Trophoblast cell (in vitro differentiated cells and primary cell): Measurements from ENCODE around the gene TH.

ENCODE experiments used
- DNase-seq, 2 donors: peaks; one replicate each; pipeline ENCODE4 v3.0.0-alpha.2; 2016
- H2AFZ ChIP-seq: 2 replicates; pipeline ENCODE4 v1.6.1; 2013; ENCODE audit warnings: low read length, moderate library complexity, mild to moderate bottlenecking; ENCODE audit not compliant: insufficient read depth, poor library complexity
- H2AK5ac ChIP-seq: 2 replicates; pipeline ENCODE4 v1.6.1; 2013; ENCODE audit warnings: mild to moderate bottlenecking, low read length
- H2BK120ac ChIP-seq: 2 replicates; pipeline ENCODE4 v1.6.1; 2013; ENCODE audit warnings: low read length, mild to moderate bottlenecking, moderate library complexity; ENCODE audit not compliant: insufficient read depth, poor library complexity
- H2BK12ac ChIP-seq: 2 replicates; pipeline ENCODE4 v1.6.1; 2013; ENCODE audit warnings: mild to moderate bottlenecking, low read length, moderate library complexity
- H2BK5ac ChIP-seq: 2 replicates; pipeline ENCODE4 v1.6.1; 2013; ENCODE audit warnings: low read length, low read depth, moderate library complexity, mild to moderate bottlenecking; ENCODE audit not compliant: poor library complexity
- H3K14ac ChIP-seq: 2 replicates; pipeline ENCODE4 v1.6.1; 2013; ENCODE audit warnings: mild to moderate bottlenecking, low read length
- H3K18ac ChIP-seq: 2 replicates; pipeline ENCODE4 v1.6.1; 2013; ENCODE audit warnings: mild to moderate bottlenecking, low read length
- H3K23ac ChIP-seq: 2 replicates; pipeline ENCODE4 v1.6.1; 2013; ENCODE audit warnings: low read length
- H3K27ac ChIP-seq: 2 replicates; pipeline ENCODE4 v1.5.1; 2013; ENCODE audit warnings: low read depth, mild to moderate bottlenecking, inconsistent platforms, low read length, moderate library complexity
- H3K27me3 ChIP-seq: 2 replicates; pipeline ENCODE4 v1.6.1; 2013; ENCODE audit warnings: inconsistent platforms, mild to moderate bottlenecking, low read length, moderate library complexity; ENCODE audit not compliant: insufficient read depth
- H3K36me3 ChIP-seq, 2 experiments: 1 replicate in 1 of 2; 2 replicates in 1 of 2; pipeline ENCODE4 v1.6.1; 2013; ENCODE audit warnings: low read length in 2 of 2, mild to moderate bottlenecking in 2 of 2, moderate library complexity in 1 of 2; ENCODE audit not compliant: insufficient read depth in 2 of 2, control insufficient read depth in 1 of 2
- H3K4ac ChIP-seq: 2 replicates; pipeline ENCODE4 v1.6.1; 2013; ENCODE audit warnings: low read depth, mild to moderate bottlenecking, low read length, moderate library complexity
- H3K4me1 ChIP-seq, 2 experiments: 1 replicate in 1 of 2; 2 replicates in 1 of 2; pipeline ENCODE4 v1.6.1; 2013; ENCODE audit warnings: low read length in 2 of 2, mild to moderate bottlenecking in 2 of 2, moderate library complexity in 1 of 2; ENCODE audit not compliant: insufficient read depth in 2 of 2, control insufficient read depth in 1 of 2
- H3K4me2 ChIP-seq: 2 replicates; pipeline ENCODE4 v1.6.1; 2013; ENCODE audit warnings: inconsistent platforms, mild to moderate bottlenecking, low read length, moderate library complexity
- H3K4me3 ChIP-seq: 2 replicates; pipeline ENCODE4 v1.5.1; 2013; ENCODE audit warnings: mild to moderate bottlenecking, low read depth, low read length, inconsistent platforms
- H3K79me1 ChIP-seq: one replicate; pipeline ENCODE4 v1.6.1; 2013; ENCODE audit warnings: low read length
- H3K79me2 ChIP-seq: 2 replicates; pipeline ENCODE4 v1.6.1; 2013; ENCODE audit warnings: low read length, mild to moderate bottlenecking; ENCODE audit not compliant: control insufficient read depth, insufficient read depth, poor library complexity
- H3K9ac ChIP-seq: 2 replicates; pipeline ENCODE4 v1.6.1; 2013; ENCODE audit warnings: mild to moderate bottlenecking, low read length
- H3K9me3 ChIP-seq: 2 replicates; pipeline ENCODE4 v1.6.1; 2013; ENCODE audit warnings: low read depth, mild to moderate bottlenecking, control low read depth, inconsistent platforms, low read length; ENCODE audit not compliant: insufficient read depth
- H4K12ac ChIP-seq: 2 replicates; pipeline ENCODE4 v1.6.1; 2013; ENCODE audit warnings: low read depth, mild to moderate bottlenecking, low read length, moderate library complexity
- H4K8ac ChIP-seq: 2 replicates; pipeline ENCODE4 v1.6.1; 2013; ENCODE audit warnings: low read depth, mild to moderate bottlenecking, low read length, moderate library complexity
- H4K91ac ChIP-seq: one replicate; pipeline ENCODE4 v1.6.1; 2013; ENCODE audit warnings: low read depth, mild to moderate bottlenecking, low read length, moderate library complexity
- WGBS: extraction: QIAGEN DNeasy Blood & Tissue Kit; methylation state at CpG from one replicate; pipeline ENCODE4 v1.1.7; 2013; ENCODE audit warnings: missing lambda C conversion rate; ENCODE audit not compliant: insufficient read length, insufficient coverage; ENCODE audit errors: extremely low coverage; 5-methylcytosine and 5-hydroxymethylcytosine counted together

TH gene

DNA sequence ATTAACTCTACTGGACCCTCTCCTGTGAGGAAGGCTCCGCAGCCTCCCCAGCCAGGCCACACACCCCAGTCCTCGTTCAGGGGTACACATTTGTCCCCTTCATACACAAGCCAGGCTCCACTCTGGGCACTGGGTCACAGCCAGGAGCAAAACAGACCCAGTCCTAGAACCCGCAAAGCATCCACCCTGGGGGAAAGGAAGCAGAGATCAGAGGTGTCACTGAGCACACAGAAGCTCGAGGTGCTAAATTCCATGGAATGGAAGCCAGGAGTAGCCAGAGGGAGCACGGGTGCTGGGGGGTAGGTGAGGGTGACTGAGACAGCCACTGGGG lies 43.6 kb upstream of the TH start:
- H3K14ac ChIP-seq: no peak overlapping the region
- no peak overlapping the region for H4K91ac ChIP-seq
- H3K79me2 ChIP-seq: no peaks in the 10 kb centered on the region
- H3K27me3 ChIP-seq: no peaks in the 10 kb centered on the region
- H3K9me3 ChIP-seq: peaks cover 11% of the 10 kb centered on the region
- H3K4ac ChIP-seq: no peak overlapping the region
- no peak for DNase-seq
- no peaks in the 10 kb centered on the region for H3K4me1 ChIP-seq
- no peak overlapping the region for H2AK5ac ChIP-seq
- no peak overlapping the region for H2BK5ac ChIP-seq
- H3K18ac ChIP-seq: no peak overlapping the region
- H3K9ac ChIP-seq: no peak overlapping the region
- no peak overlapping the region for H3K23ac ChIP-seq
- WGBS: no CpG with 5 or more reads among the region's 5 CpGs
- no peak overlapping the region for H4K8ac ChIP-seq
- H2AFZ ChIP-seq: no peak overlapping the region
- no peaks in the 10 kb centered on the region for H3K79me1 ChIP-seq
- H2BK12ac ChIP-seq: no peak overlapping the region
- H3K36me3 ChIP-seq: no peaks in the 10 kb centered on the region
- H3K27ac ChIP-seq: no peak overlapping the region
- H2BK120ac ChIP-seq: no peak overlapping the region
- no peak overlapping the region for H4K12ac ChIP-seq
- H3K4me3 ChIP-seq: no peak overlapping the region
- no peak overlapping the region for H3K4me2 ChIP-seq

DNA sequence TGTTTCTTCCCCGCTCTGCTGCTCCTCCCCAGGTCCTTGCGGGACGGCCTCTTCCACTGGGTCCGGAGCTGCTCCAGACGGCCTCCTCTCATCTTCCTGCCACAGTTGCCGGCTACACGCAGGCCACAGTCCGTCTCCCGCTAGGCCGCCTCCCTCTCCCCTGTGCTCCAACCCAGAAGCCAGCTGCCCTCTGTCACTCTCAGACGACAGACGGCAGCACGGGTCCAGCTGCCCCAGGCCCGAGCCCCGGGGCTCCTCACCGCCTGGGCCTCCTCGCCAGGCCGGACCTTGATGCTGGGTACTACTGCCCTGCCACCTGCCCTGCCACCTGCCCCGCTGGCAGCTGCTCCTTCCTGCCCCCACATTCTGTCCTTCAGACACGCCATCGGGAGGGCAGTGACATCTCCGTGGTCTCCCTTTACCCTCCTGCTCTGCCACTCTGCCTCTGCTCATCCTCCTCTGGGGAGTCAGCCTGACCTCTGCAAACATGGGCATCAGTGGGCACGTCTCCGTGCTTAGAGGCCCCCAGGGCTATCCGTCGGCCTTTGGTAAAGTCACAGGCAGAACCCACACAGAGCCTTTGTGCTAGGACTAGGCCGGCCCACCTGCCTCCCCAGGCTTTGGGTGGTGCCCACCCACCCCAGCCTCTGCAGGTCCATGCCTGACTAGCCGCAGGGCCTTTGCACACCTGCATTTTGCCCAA lies 43.1 kb upstream of the TH start:
- no peak overlapping the region for H3K27ac ChIP-seq
- no CpG with 5 or more reads among the region's 28 CpGs for WGBS

DNA sequence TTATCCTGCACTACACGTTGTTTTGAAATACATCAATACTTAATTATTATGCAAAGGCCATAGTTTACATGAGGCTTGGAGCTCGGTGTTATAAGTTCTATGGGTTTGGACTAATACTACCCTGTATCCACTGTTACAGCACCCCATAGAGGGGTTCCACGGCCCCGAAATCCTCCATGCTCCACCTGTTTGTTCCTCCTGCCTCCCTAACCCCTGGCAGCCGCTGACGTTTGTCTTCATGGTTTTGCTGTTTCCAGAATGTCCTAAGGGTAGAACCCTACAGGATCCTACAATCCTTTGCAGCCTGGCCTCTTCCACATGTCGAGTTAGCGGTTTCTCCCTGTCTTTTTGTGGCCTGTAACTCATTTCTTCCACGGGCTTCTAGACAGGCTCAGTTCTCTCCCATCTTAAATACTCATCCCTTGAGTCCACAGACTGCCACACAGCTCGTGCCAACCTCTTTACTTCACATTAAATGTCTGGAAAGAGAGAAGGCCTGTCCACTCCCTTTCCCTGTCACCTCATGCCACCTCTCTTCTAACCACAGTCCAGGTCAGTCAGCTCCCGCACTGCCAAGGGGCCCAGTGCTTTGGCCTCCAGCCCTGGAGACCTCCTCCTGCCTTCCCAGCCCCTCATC lies 42.4 kb upstream of the TH start:
- H3K27ac ChIP-seq: no peak overlapping the region
- H4K91ac ChIP-seq: no peak overlapping the region
- DNase-seq: no peak
- H4K8ac ChIP-seq: no peak overlapping the region
- no peaks in the 10 kb centered on the region for H3K27me3 ChIP-seq
- H3K4me2 ChIP-seq: no peak overlapping the region
- peaks cover 9% of the 10 kb centered on the region for H3K9me3 ChIP-seq
- H2BK5ac ChIP-seq: no peak overlapping the region
- WGBS: no CpG with 5 or more reads among the region's 11 CpGs
- H3K14ac ChIP-seq: no peak overlapping the region
- H3K4me3 ChIP-seq: no peak overlapping the region
- H4K12ac ChIP-seq: no peak overlapping the region
- no peak overlapping the region for H3K23ac ChIP-seq
- H3K79me1 ChIP-seq: no peaks in the 10 kb centered on the region
- no peaks in the 10 kb centered on the region for H3K36me3 ChIP-seq
- no peak overlapping the region for H3K18ac ChIP-seq
- no peak overlapping the region for H2BK12ac ChIP-seq
- no peak overlapping the region for H2AK5ac ChIP-seq
- no peak overlapping the region for H2BK120ac ChIP-seq
- no peak overlapping the region for H3K4ac ChIP-seq
- H3K79me2 ChIP-seq: no peaks in the 10 kb centered on the region
- H2AFZ ChIP-seq: no peak overlapping the region
- H3K4me1 ChIP-seq: peaks cover 0 to under 1% of the 10 kb centered on the region in 2 experiments
- H3K9ac ChIP-seq: no peak overlapping the region

More for the DNA sequence above, 43.1 kb upstream of the TH start:
- Histone ChIP-seq H3K79me1 (no peaks in the 10 kb centered on the region), H4K12ac (no peak overlapping the region), H4K8ac (no peak overlapping the region), H3K27me3 (no peaks in the 10 kb centered on the region), H3K4me1 (no peaks in the 10 kb centered on the region), H4K91ac (no peak overlapping the region), H2AFZ (no peak overlapping the region), H2BK5ac (no peak overlapping the region), H3K14ac (no peak overlapping the region), H3K4me2 (no peak overlapping the region), H3K9me3 (peaks cover 11% of the 10 kb centered on the region), H3K4me3 (no peak overlapping the region), H3K4ac (no peak overlapping the region), H3K36me3 (no peaks in the 10 kb centered on the region), H3K9ac (no peak overlapping the region), H3K23ac (no peak overlapping the region), H2BK12ac (no peak overlapping the region), H3K18ac (no peak overlapping the region), H3K79me2 (no peaks in the 10 kb centered on the region), H2AK5ac (no peak overlapping the region), H2BK120ac (no peak overlapping the region)
- no peak for DNase-seq

DNA sequence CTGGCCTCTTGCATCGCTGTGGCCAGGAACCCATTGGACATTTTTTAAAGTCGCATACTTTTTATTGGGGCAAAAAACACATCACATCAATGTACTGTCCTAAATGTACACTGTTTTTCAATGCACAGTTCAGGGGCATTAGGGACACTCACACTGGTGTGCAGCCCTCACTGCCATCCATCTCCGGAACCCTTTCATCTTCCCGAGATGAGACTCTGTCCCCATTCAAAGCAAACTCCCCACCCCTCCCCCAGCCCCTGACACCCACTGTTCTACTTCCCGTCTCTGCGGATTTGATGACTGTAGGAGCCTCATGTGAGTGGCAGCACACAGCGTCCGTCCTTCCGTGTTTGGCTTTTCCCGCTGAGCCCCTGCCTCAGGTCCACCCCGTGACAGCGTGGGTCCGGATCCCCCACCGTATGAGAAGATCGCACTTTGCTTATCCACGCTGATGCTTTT lies 41.8 kb upstream of the TH start:
- H2AK5ac ChIP-seq: no peak overlapping the region
- H3K9me3 ChIP-seq: peaks cover 9% of the 10 kb centered on the region
- H2BK5ac ChIP-seq: no peak overlapping the region
- no CpG with 5 or more reads among the region's 16 CpGs for WGBS
- peaks cover 5 to 6% of the 10 kb centered on the region in 2 experiments for H3K4me1 ChIP-seq
- no peak overlapping the region for H2BK120ac ChIP-seq
- DNase-seq: no peak
- H3K27ac ChIP-seq: no peak overlapping the region
- H4K8ac ChIP-seq: no peak overlapping the region
- H2AFZ ChIP-seq: no peak overlapping the region
- no peak overlapping the region for H2BK12ac ChIP-seq
- H3K36me3 ChIP-seq: no peaks in the 10 kb centered on the region
- H3K27me3 ChIP-seq: no peaks in the 10 kb centered on the region
- no peak overlapping the region for H3K4me2 ChIP-seq
- H3K9ac ChIP-seq: no peak overlapping the region
- no peaks in the 10 kb centered on the region for H3K79me2 ChIP-seq
- no peak overlapping the region for H3K18ac ChIP-seq
- H3K23ac ChIP-seq: no peak overlapping the region
- no peak overlapping the region for H4K12ac ChIP-seq
- H3K79me1 ChIP-seq: peaks cover 3% of the 10 kb centered on the region
- H3K4ac ChIP-seq: no peak overlapping the region
- no peak overlapping the region for H3K14ac ChIP-seq
- H3K4me3 ChIP-seq: no peak overlapping the region
- no peak overlapping the region for H4K91ac ChIP-seq
